A549 (cell line): Measurements from ENCODE around the gene OR1E2. TPM values are rescaled to one million over a fixed set of nuclear protein-coding genes. Genes with fewer than 3 reads are reported as not detected.
"Not testable (repeated sequence)": the region's sequence is repeated elsewhere in the genome, so short reads cannot be mapped to it uniquely, and the experiment has no call there.

Experiments
- ATAC-seq, 2 experiments: fragments of 200-7000 bp in 1 of 2; fragments of >200 bp in 1 of 2; cut with Nextera tagmentation in 1 of 2; cut with Tn5 transposase in 1 of 2; 3 replicates each; pipeline versions ENCODE4 v1.8.0 to v1.9.1; 2018 to 2020; ENCODE audit warnings: mild to moderate bottlenecking in 1 of 2, moderate library complexity in 1 of 2
- CTCF ChIA-PET: fragments of 300-600 bp; sonication (Branson Sonifier 250); formaldehyde crosslinking; extraction: SDS; loops from one replicate; lab custom pipeline; 2021; ENCODE audit warnings: antibody characterized with exemption, inconsistent platforms; lab: Yijun Ruan, JAX
- POLR2A ChIA-PET: fragments of 350-600 bp; formaldehyde crosslinking; extraction: SDS; loops from one replicate; lab custom pipeline; 2021; ENCODE audit warnings: antibody characterized with exemption, inconsistent platforms; lab: Yijun Ruan, JAX
- DNase-seq, 2 experiments: peaks; one replicate each; pipeline versions ENCODE4 v3.0.0 to v3.0.0-alpha.2; 2011 to 2016; ENCODE audit warnings: low read depth in 1 of 2, low spot score in 1 of 2
- FAIRE-seq: peaks from 2 replicates; lab custom pipeline; 2011; peaks lifted over from hg19 to GRCh38; lab: Jason Lieb, UNC
- H3K27ac ChIP-seq, 2 experiments: fragments of >200 bp; sonication (Bioruptor Twin); formaldehyde crosslinking; 3 replicates each; pipeline ENCODE4 v1.5.1; 2016 to 2017
- H3K4me1 ChIP-seq: fragments of >200 bp; sonication (Bioruptor Twin); formaldehyde crosslinking; 3 replicates; pipeline ENCODE4 v1.6.1; 2016
- H3K4me2 ChIP-seq: fragments of >200 bp; sonication (Bioruptor Twin); formaldehyde crosslinking; 3 replicates; pipeline ENCODE4 v1.6.1; 2016
- H3K4me3 ChIP-seq: fragments of >200 bp; sonication (Bioruptor Twin); formaldehyde crosslinking; 3 replicates; pipeline ENCODE4 v1.5.1; 2016
- H3K9me3 ChIP-seq: fragments of >200 bp; sonication (Bioruptor Twin); formaldehyde crosslinking; 3 replicates; pipeline ENCODE4 v1.6.1; 2016
- CEBPB ChIP-seq, 2 experiments: fragments of >200 bp in 1 of 2; sonication (Bioruptor Twin) in 1 of 2; formaldehyde crosslinking in 1 of 2; IDR thresholded peaks; 2 replicates each; pipeline ENCODE4 v1.6.1; 2012 to 2016
- CHD2 ChIP-seq: fragments of 150-350 bp; IDR thresholded peaks from 2 replicates; pipeline ENCODE4 v1.6.1; 2014; ENCODE audit warnings: low read length; ENCODE audit not compliant: partially characterized antibody
- EHF ChIP-seq: fragments of 250-450 bp; sonication (Bioruptor Pico); IDR thresholded peaks from 2 replicates; pipeline ENCODE4 v1.5.0; 2020; ENCODE audit warnings: mild to moderate bottlenecking
- EHMT2 ChIP-seq: fragments of 200-600 bp; sonication (generic); IDR thresholded peaks from 2 replicates; pipeline ENCODE4 v1.6.1; 2016; ENCODE audit warnings: antibody characterized with exemption, low read depth, mild to moderate bottlenecking, moderate library complexity
- FOSB ChIP-seq: fragments of 250-450 bp; sonication (Bioruptor Pico); IDR thresholded peaks from 2 replicates; pipeline ENCODE4 v1.5.0; 2020; ENCODE audit warnings: mild to moderate bottlenecking, moderate library complexity
- FOXS1 ChIP-seq: fragments of 250-450 bp; sonication (Bioruptor Pico); IDR thresholded peaks from 2 replicates; pipeline ENCODE4 v1.5.0; 2020; ENCODE audit warnings: mild to moderate bottlenecking, moderate library complexity
- GATA3 ChIP-seq: IDR thresholded peaks from 2 replicates; pipeline ENCODE4 v1.6.1; 2012; ENCODE audit warnings: borderline replicate concordance
- MAFK ChIP-seq: fragments of 450-650 bp; IDR thresholded peaks from 2 replicates; pipeline ENCODE4 v1.6.1; 2014; ENCODE audit not compliant: partially characterized antibody
- NFE2L2 ChIP-seq: fragments of 150-350 bp; conservative IDR thresholded peaks from 2 replicates; pipeline ENCODE4 v1.6.1; 2014; ENCODE audit warnings: low read length
- NPAS2 ChIP-seq: fragments of 250-450 bp; sonication (Bioruptor Pico); IDR thresholded peaks from 2 replicates; pipeline ENCODE4 v1.8.0; 2022; ENCODE audit warnings: mild to moderate bottlenecking, moderate library complexity, borderline replicate concordance
- POLR2A ChIP-seq: IDR thresholded peaks from 2 replicates; pipeline ENCODE4 v1.6.1; 2012; ENCODE audit warnings: mild to moderate bottlenecking, low read length
- RCOR1 ChIP-seq: fragments of 150-350 bp; IDR thresholded peaks from 2 replicates; pipeline ENCODE4 v1.6.1; 2014; ENCODE audit warnings: antibody characterized with exemption, low read length, low read depth
- REST ChIP-seq: fragments of 200-600 bp; sonication (generic); IDR thresholded peaks from 2 replicates; pipeline ENCODE4 v1.6.1; 2016; ENCODE audit warnings: antibody characterized with exemption, mild to moderate bottlenecking, moderate library complexity
- RNF2 ChIP-seq: fragments of 200-600 bp; sonication (generic); IDR thresholded peaks from 2 replicates; pipeline ENCODE4 v1.6.1; 2016; ENCODE audit warnings: low read depth, mild to moderate bottlenecking, antibody characterized with exemption, moderate library complexity, borderline replicate concordance
- ZFP36 ChIP-seq: fragments of 450-650 bp; IDR thresholded peaks from 2 replicates; pipeline ENCODE4 v1.6.1; 2014; ENCODE audit warnings: borderline replicate concordance; ENCODE audit not compliant: partially characterized antibody
- ZNF302 ChIP-seq: fragments of 250-450 bp; sonication (Bioruptor Pico); IDR thresholded peaks from 2 replicates; pipeline ENCODE4 v1.9.0; 2021; ENCODE audit warnings: inconsistent platforms, mild to moderate bottlenecking, moderate library complexity
- WGBS: methylation state at CpG from one replicate; pipeline ENCODE4 v1.1.6; 2017; ENCODE audit errors: missing lambda C conversion rate; 5-methylcytosine and 5-hydroxymethylcytosine counted together
- polyA plus RNA-seq, 4 experiments: library from polyadenylated mRNA; depleted of rRNA in 3 of 4; stranded (reverse); fragments of >200 nt; fragmentation: RNase III in 1 of 4; extraction: RNeasy Plus Mini Kit Qiagen cat#74134 plus additional on column Dnase treatment in 1 of 4; gene quantifications; 2 replicates in 3 of 4; 3 replicates in 1 of 4; pipeline ENCODE4 v1.2.3, GENCODE V29; 2011 to 2017
- TF ChIP-seq, protein P1 (sequence below): IDR thresholded peaks from 2 replicates; pipeline ENCODE4 v1.6.1; 2012; ENCODE audit warnings: low read depth, borderline replicate concordance

Gene OR1E2
- polyA plus RNA-seq, 2 of the 4 experiments (the other 2 are of a cell fraction), result not detected

- POLR2A ChIA-PET, result no interaction called here
- no peak for ATAC-seq
Observed at GRCh38 chr17:3440451-3440850, 6.8 kb upstream of the OR1E2 start.

GRCh38 chr17:3438368-3438767 is 4.7 kb upstream of the OR1E2 start:
- WGBS, result 0% methylated on average over 1 of the region's 1 CpG

More at GRCh38 chr17:3440451-3440850, 6.8 kb upstream of the OR1E2 start:
- WGBS, result 4% methylated on average over 2 of the region's 2 CpGs
- no peak overlapping the region for H3K4me3 ChIP-seq
- no peak overlapping the region for H3K4me2 ChIP-seq
- FAIRE-seq (no peak), DNase-seq (no peak)
- CTCF ChIA-PET, result no interaction called here
- H3K27ac ChIP-seq, result no peak overlapping the region
- no peak for TF ChIP-seq NPAS2 (CRISPR knock-in tag)
- no peak for TF ChIP-seq RNF2
- H3K4me1 ChIP-seq, result no peaks in the 10 kb centered on the region
- no peaks in the 10 kb centered on the region for H3K9me3 ChIP-seq

GRCh38 chr17:3433215-3433614 is 426 bp downstream of the OR1E2 start:
- H3K4me3 ChIP-seq, H3K4me1 ChIP-seq, FAIRE-seq, POLR2A ChIA-PET, H3K27ac ChIP-seq, H3K9me3 ChIP-seq, H3K4me2 ChIP-seq, CTCF ChIA-PET: not testable (repeated sequence)
- 16% methylated on average over 7 of the region's 7 CpGs for WGBS
- peak; percentile 74 to 75 for ATAC-seq
- TF ChIP-seq EHMT2 (peak; percentile 73), REST (peak; percentile 89)
- DNase-seq, result peak in 1 of 2 experiments; percentile 35

More at GRCh38 chr17:3438368-3438767, 4.7 kb upstream of the OR1E2 start:
- no peak for DNase-seq
- ATAC-seq, result no peak
- CTCF ChIA-PET, result no interaction called here
- TF ChIP-seq ZFP36 (no peak), NFE2L2 (no peak), CEBPB (IDR thresholded peaks at IDR 0.05) (no peak), CHD2 (no peak), POLR2A (no peak), FOSB (CRISPR knock-in tag) (no peak), FOXS1 (CRISPR knock-in tag) (no peak), RCOR1 (no peak), GATA3 (no peak), EHF (CRISPR knock-in tag) (no peak), ZNF302 (CRISPR knock-in tag) (no peak)
- POLR2A ChIA-PET, result no interaction called here
- FAIRE-seq, result no peak
- H3K4me3 ChIP-seq, result no peak overlapping the region
- H3K4me2 ChIP-seq, result no peak overlapping the region
- no peaks in the 10 kb centered on the region for H3K9me3 ChIP-seq
- no peak overlapping the region for H3K27ac ChIP-seq
- H3K4me1 ChIP-seq, result no peaks in the 10 kb centered on the region

DNA sequence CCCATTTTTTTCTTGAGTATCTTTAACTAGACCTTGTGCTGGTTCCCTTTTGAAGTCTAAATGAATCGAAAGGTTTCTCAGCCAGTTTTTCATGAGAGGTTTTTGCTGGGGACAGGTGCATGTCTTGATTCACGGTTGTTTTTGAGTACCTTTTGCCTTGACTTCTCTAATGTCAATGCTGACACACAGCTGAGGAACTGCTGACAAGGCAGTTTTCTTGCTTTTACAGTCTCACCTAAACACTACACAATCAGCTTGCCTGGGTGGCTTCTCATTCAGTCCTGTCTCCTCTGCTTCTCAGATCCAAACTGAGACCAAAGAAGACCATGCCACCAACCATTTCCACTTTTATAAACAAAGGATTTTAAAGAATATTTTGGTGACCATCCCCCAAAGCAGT is 15.4 kb downstream of the OR1E2 start:
- DNase-seq (no peak), ATAC-seq (no peak)

More for the DNA sequence above, 15.4 kb downstream of the OR1E2 start:
- FAIRE-seq, result no peak
- Histone ChIP-seq H3K9me3 (peaks cover 3% of the 10 kb centered on the region; the same call in 1 of the 3 replicates), H3K4me2 (no peak overlapping the region), H3K4me1 (no peaks in the 10 kb centered on the region), H3K4me3 (no peak overlapping the region), H3K27ac (no peak overlapping the region)
- ChIA-PET CTCF (no interaction called here), POLR2A (no interaction called here)
- WGBS, result 2% methylated on average over 2 of the region's 2 CpGs
- TF ChIP-seq FOSB (CRISPR knock-in tag) (no peak), REST (no peak), MAFK (peak; percentile 98)
- TF ChIP-seq, protein P1, sequence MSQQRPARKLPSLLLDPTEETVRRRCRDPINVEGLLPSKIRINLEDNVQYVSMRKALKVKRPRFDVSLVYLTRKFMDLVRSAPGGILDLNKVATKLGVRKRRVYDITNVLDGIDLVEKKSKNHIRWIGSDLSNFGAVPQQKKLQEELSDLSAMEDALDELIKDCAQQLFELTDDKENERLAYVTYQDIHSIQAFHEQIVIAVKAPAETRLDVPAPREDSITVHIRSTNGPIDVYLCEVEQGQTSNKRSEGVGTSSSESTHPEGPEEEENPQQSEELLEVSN, result no peak
